Astrocyte of the spinal cord (primary cell): ENCODE data around the gene PCDHA4.
"Not testable (repeated sequence)": the region's sequence is repeated elsewhere in the genome, so short reads cannot be mapped to it uniquely, and the experiment has no call there.

Experiments used
- DNase-seq: peaks from one replicate; pipeline ENCODE4 v3.0.0; 2011; ENCODE audit warnings: low read depth, low spot score
- H3K4me3 ChIP-seq: 2 replicates; pipeline ENCODE4 v1.5.1; 2011; ENCODE audit warnings: low read depth, mild to moderate bottlenecking, low read length, moderate library complexity
- CTCF ChIP-seq: IDR thresholded peaks from 2 replicates; pipeline ENCODE4 v1.5.1; 2012; ENCODE audit warnings: low read depth, mild to moderate bottlenecking, low read length, inconsistent platforms
- in situ Hi-C: cut with HindIII; loops from 2 replicates; pipeline ENCODE4 v1.10.0; 2017; ENCODE audit warnings: low sequenced_read_pairs

PCDHA4 gene

GRCh38 chr5:140791089-140791488 lies 15.8 kb upstream of the PCDHA4 start:
- H3K4me3 ChIP-seq = no peak overlapping the region
- in situ Hi-C loops = no loop called here
- TF ChIP-seq CTCF = no peak
- no peak for DNase-seq

- in situ Hi-C loops = no loop called here
- TF ChIP-seq CTCF = no peak
- no peak for DNase-seq
- no peak within 1 kb of the TSS for H3K4me3 ChIP-seq
These were observed 12.1 kb upstream of the PCDHA4 start, which contains the start of gene PCDHA2 for GRCh38 chr5:140794595-140795258. TSS of gene PCDHA2 (plus strand) at chr5:140794852.

GRCh38 chr5:140795259-140795641 lies 11.6 kb upstream of the PCDHA4 start:
- in situ Hi-C loops = no loop called here
- DNase-seq = no peak
- no peak overlapping the region for H3K4me3 ChIP-seq
- TF ChIP-seq CTCF = peak; percentile 24

- DNase-seq, in situ Hi-C loops, H3K4me3 ChIP-seq: not testable (repeated sequence)
These were observed 10.7 kb upstream of the PCDHA4 start for GRCh38 chr5:140796072-140796717.

- TF ChIP-seq CTCF = no peak
- in situ Hi-C loops = no loop called here
- H3K4me3 ChIP-seq = no peak overlapping the region
- DNase-seq = no peak
These were observed 10.2 kb upstream of the PCDHA4 start for GRCh38 chr5:140796718-140797095.

- DNase-seq = peak; percentile 12
- H3K4me3 ChIP-seq = peak within 1 kb of the TSS; percentile 21
- in situ Hi-C loops = no loop called here
- no peak for TF ChIP-seq CTCF
These were observed 5.9 kb upstream of the PCDHA4 start, which contains the start of gene PCDHA3 for GRCh38 chr5:140800816-140801493. TSS of gene PCDHA3 (plus strand) at chr5:140801057.

GRCh38 chr5:140801494-140801841 lies 5.4 kb upstream of the PCDHA4 start:
- peak; percentile 35 for TF ChIP-seq CTCF
- no peak for DNase-seq
- in situ Hi-C loops = no loop called here
- H3K4me3 ChIP-seq = no peak overlapping the region

GRCh38 chr5:140802381-140802780 lies 4.5 kb upstream of the PCDHA4 start:
- H3K4me3 ChIP-seq, DNase-seq, in situ Hi-C loops: not testable (repeated sequence)
